ENCODE data around the gene MYO18A.

Gene MYO18A

GRCh38 chr17:29181226-29181625 is 1.0 kb upstream of the MYO18A start:
- H3K18ac ChIP-seq (ENCODE audit: low read depth in 1 of 2, low read length in 2 of 2) = no peak overlapping the region
- H3K14ac ChIP-seq (ENCODE audit: low read length in 2 of 2) = no peak overlapping the region
- H4K8ac ChIP-seq (ENCODE audit: low read length) = no peak overlapping the region
- no peak overlapping the region for H2BK15ac ChIP-seq (ENCODE audit: low read depth, poor library complexity, severe bottlenecking)
- peaks cover 5% of the 10 kb centered on the region for H3K79me1 ChIP-seq (replicated peaks; ENCODE audit: low read length, poor library complexity, severe bottlenecking)
- no CpG with 5 or more reads among the region's 1 CpG for WGBS
- H3K4me2 ChIP-seq (ENCODE audit: low read length, poor library complexity, severe bottlenecking) = no peak overlapping the region
- H2AK5ac ChIP-seq (ENCODE audit: low read length, severe bottlenecking) = peak overlapping the region; percentile 53
- H3K9me3 ChIP-seq (ENCODE audit: control insufficient read depth, low read length) = no peaks in the 10 kb centered on the region
- no peaks in the 10 kb centered on the region for H3K36me3 ChIP-seq (ENCODE audit: control insufficient read depth in 1 of 2, insufficient read depth in 2 of 2, low read depth in 1 of 2, low read length in 2 of 2)
- H3K4me3 ChIP-seq (ENCODE audit: insufficient read depth in 1 of 2, low read depth in 1 of 2, low read length in 2 of 2) = no peak overlapping the region
- no peak overlapping the region for H3K9ac ChIP-seq (ENCODE audit: low read length)
- no peak overlapping the region for H4K91ac ChIP-seq (ENCODE audit: low read length)
- H3K27me3 ChIP-seq (ENCODE audit: control insufficient read depth in 1 of 2, insufficient read depth in 1 of 2, low read length in 2 of 2) = no peaks in the 10 kb centered on the region
- H3K23ac ChIP-seq (ENCODE audit: low read length in 2 of 2) = no peak overlapping the region
- H2BK5ac ChIP-seq (ENCODE audit: low read depth, low read length, poor library complexity, severe bottlenecking) = no peak overlapping the region
- H3K4me1 ChIP-seq (ENCODE audit: control insufficient read depth, insufficient read depth, low read depth, low read length) = peaks cover 33% of the 10 kb centered on the region
- DNase-seq = no peak
- H2BK12ac ChIP-seq (ENCODE audit: low read length in 2 of 2) = no peak overlapping the region
- H2BK120ac ChIP-seq (ENCODE audit: low read depth, low read length) = no peak overlapping the region
- H3K4ac ChIP-seq (ENCODE audit: low read depth in 1 of 2, low read length in 2 of 2) = no peak overlapping the region
- no peak overlapping the region for H3K27ac ChIP-seq (ENCODE audit: low read length, poor library complexity, severe bottlenecking)
- no peak overlapping the region for H2AFZ ChIP-seq (ENCODE audit: low read depth, low read length)

GRCh38 chr17:29180788-29181160 is 576 bp upstream of the MYO18A start:
- Histone ChIP-seq H3K14ac (ENCODE audit: low read length in 2 of 2) (peak overlapping the region in 1 of 2 experiments; percentile 8), H4K8ac (ENCODE audit: low read length) (peak overlapping the region; percentile 55), H2BK5ac (ENCODE audit: low read depth, low read length, poor library complexity, severe bottlenecking) (no peak overlapping the region), H3K18ac (ENCODE audit: low read depth in 1 of 2, low read length in 2 of 2) (peak overlapping the region in 1 of 2 experiments; percentile 86), H3K4me2 (ENCODE audit: low read length, poor library complexity, severe bottlenecking) (peak overlapping the region; percentile 42), H3K4ac (ENCODE audit: low read depth in 1 of 2, low read length in 2 of 2) (peak overlapping the region; percentile 10 to 29), H3K27ac (ENCODE audit: low read length, poor library complexity, severe bottlenecking) (no peak overlapping the region), H3K23ac (ENCODE audit: low read length in 2 of 2) (peak overlapping the region in 1 of 2 experiments; percentile 34), H2BK12ac (ENCODE audit: low read length in 2 of 2) (peak overlapping the region in 1 of 2 experiments; percentile 65), H3K4me1 (ENCODE audit: control insufficient read depth, insufficient read depth, low read depth, low read length) (peaks cover 33% of the 10 kb centered on the region), H2AK5ac (ENCODE audit: low read length, severe bottlenecking) (peak overlapping the region; percentile 36), H3K36me3 (ENCODE audit: control insufficient read depth in 1 of 2, insufficient read depth in 2 of 2, low read depth in 1 of 2, low read length in 2 of 2) (no peaks in the 10 kb centered on the region), H3K9ac (ENCODE audit: low read length) (peak overlapping the region; percentile 87), H3K9me3 (ENCODE audit: control insufficient read depth, low read length) (no peaks in the 10 kb centered on the region), H2AFZ (ENCODE audit: low read depth, low read length) (peak overlapping the region; percentile 43), H2BK15ac (ENCODE audit: low read depth, poor library complexity, severe bottlenecking) (no peak overlapping the region), H3K4me3 (ENCODE audit: insufficient read depth in 1 of 2, low read depth in 1 of 2, low read length in 2 of 2) (peak overlapping the region in 1 of 2 experiments; percentile 72), H3K79me1 (replicated peaks; ENCODE audit: low read length, poor library complexity, severe bottlenecking) (peaks cover 5% of the 10 kb centered on the region), H4K91ac (ENCODE audit: low read length) (peak overlapping the region; percentile 12), H3K27me3 (ENCODE audit: control insufficient read depth in 1 of 2, insufficient read depth in 1 of 2, low read length in 2 of 2) (no peaks in the 10 kb centered on the region), H2BK120ac (ENCODE audit: low read depth, low read length) (no peak overlapping the region)
- WGBS = 71% methylated on average over 4 of the region's 4 CpGs
- DNase-seq = no peak

GRCh38 chr17:29179232-29180033 is 765 bp downstream of the MYO18A start:
- Histone ChIP-seq H3K9me3 (ENCODE audit: control insufficient read depth, low read length) (no peaks in the 10 kb centered on the region), H3K27me3 (ENCODE audit: control insufficient read depth in 1 of 2, insufficient read depth in 1 of 2, low read length in 2 of 2) (no peaks in the 10 kb centered on the region), H3K14ac (ENCODE audit: low read length in 2 of 2) (peak overlapping the region in 1 of 2 experiments; percentile 56), H2BK12ac (ENCODE audit: low read length in 2 of 2) (peak overlapping the region in 1 of 2 experiments; percentile 2), H2BK15ac (ENCODE audit: low read depth, poor library complexity, severe bottlenecking) (peak overlapping the region; percentile 95), H3K4me3 (ENCODE audit: insufficient read depth in 1 of 2, low read depth in 1 of 2, low read length in 2 of 2) (peak overlapping the region; percentile 76 to 85), H2AFZ (ENCODE audit: low read depth, low read length) (no peak overlapping the region), H2BK120ac (ENCODE audit: low read depth, low read length) (peak overlapping the region; percentile 55), H3K27ac (ENCODE audit: low read length, poor library complexity, severe bottlenecking) (peak overlapping the region; percentile 38), H4K91ac (ENCODE audit: low read length) (peak overlapping the region; percentile 45), H3K18ac (ENCODE audit: low read depth in 1 of 2, low read length in 2 of 2) (peak overlapping the region; percentile 63 to 76), H3K36me3 (ENCODE audit: control insufficient read depth in 1 of 2, insufficient read depth in 2 of 2, low read depth in 1 of 2, low read length in 2 of 2) (no peaks in the 10 kb centered on the region), H3K79me1 (replicated peaks; ENCODE audit: low read length, poor library complexity, severe bottlenecking) (peaks cover 5% of the 10 kb centered on the region), H3K9ac (ENCODE audit: low read length) (peak overlapping the region; percentile 79), H4K8ac (ENCODE audit: low read length) (peak overlapping the region; percentile 88), H3K4me2 (ENCODE audit: low read length, poor library complexity, severe bottlenecking) (peak overlapping the region; percentile 75), H3K4ac (ENCODE audit: low read depth in 1 of 2, low read length in 2 of 2) (peak overlapping the region; percentile 24 to 49), H3K4me1 (ENCODE audit: control insufficient read depth, insufficient read depth, low read depth, low read length) (peaks cover 34% of the 10 kb centered on the region), H3K23ac (ENCODE audit: low read length in 2 of 2) (no peak overlapping the region), H2BK5ac (ENCODE audit: low read depth, low read length, poor library complexity, severe bottlenecking) (peak overlapping the region; percentile 9), H2AK5ac (ENCODE audit: low read length, severe bottlenecking) (no peak overlapping the region)
- DNase-seq = peak; percentile 45
- WGBS = 4% methylated on average over 17 of the region's 28 CpGs

GRCh38 chr17:29178750-29179231 is 1.4 kb downstream of the MYO18A start:
- H2BK120ac ChIP-seq (ENCODE audit: low read depth, low read length) = peak overlapping the region; percentile 11
- H3K9ac ChIP-seq (ENCODE audit: low read length) = peak overlapping the region; percentile 79
- no peak overlapping the region for H4K8ac ChIP-seq (ENCODE audit: low read length)
- H3K79me1 ChIP-seq (replicated peaks; ENCODE audit: low read length, poor library complexity, severe bottlenecking) = peaks cover 5% of the 10 kb centered on the region
- no peaks in the 10 kb centered on the region for H3K27me3 ChIP-seq (ENCODE audit: control insufficient read depth in 1 of 2, insufficient read depth in 1 of 2, low read length in 2 of 2)
- no peaks in the 10 kb centered on the region for H3K9me3 ChIP-seq (ENCODE audit: control insufficient read depth, low read length)
- peak overlapping the region in 1 of 2 experiments; percentile 83 for H3K4ac ChIP-seq (ENCODE audit: low read depth in 1 of 2, low read length in 2 of 2)
- H2BK12ac ChIP-seq (ENCODE audit: low read length in 2 of 2) = peak overlapping the region; percentile 11 to 24
- WGBS = 25% methylated on average over 5 of the region's 8 CpGs
- H2AK5ac ChIP-seq (ENCODE audit: low read length, severe bottlenecking) = peak overlapping the region; percentile 36
- H3K4me2 ChIP-seq (ENCODE audit: low read length, poor library complexity, severe bottlenecking) = peak overlapping the region; percentile 75
- peak overlapping the region; percentile 9 to 69 for H3K18ac ChIP-seq (ENCODE audit: low read depth in 1 of 2, low read length in 2 of 2)
- no peak overlapping the region for H3K23ac ChIP-seq (ENCODE audit: low read length in 2 of 2)
- H4K91ac ChIP-seq (ENCODE audit: low read length) = peak overlapping the region; percentile 45
- DNase-seq = no peak
- no peak overlapping the region for H3K27ac ChIP-seq (ENCODE audit: low read length, poor library complexity, severe bottlenecking)
- H2BK5ac ChIP-seq (ENCODE audit: low read depth, low read length, poor library complexity, severe bottlenecking) = no peak overlapping the region
- no peak overlapping the region for H2AFZ ChIP-seq (ENCODE audit: low read depth, low read length)
- H2BK15ac ChIP-seq (ENCODE audit: low read depth, poor library complexity, severe bottlenecking) = peak overlapping the region; percentile 44
- no peaks in the 10 kb centered on the region for H3K36me3 ChIP-seq (ENCODE audit: control insufficient read depth in 1 of 2, insufficient read depth in 2 of 2, low read depth in 1 of 2, low read length in 2 of 2)
- no peak overlapping the region for H3K14ac ChIP-seq (ENCODE audit: low read length in 2 of 2)
- peaks cover 34% of the 10 kb centered on the region for H3K4me1 ChIP-seq (ENCODE audit: control insufficient read depth, insufficient read depth, low read depth, low read length)
- H3K4me3 ChIP-seq (ENCODE audit: insufficient read depth in 1 of 2, low read depth in 1 of 2, low read length in 2 of 2) = peak overlapping the region in 1 of 2 experiments; percentile 85

Measured in mesenchymal stem cell (in vitro differentiated cells and primary cell).